Keratinocyte (primary cell): Measurements from ENCODE around the gene SRSF4. TPM values are rescaled to one million over a fixed set of nuclear protein-coding genes. Genes with fewer than 3 reads are reported as not detected.

ENCODE experiments used
- DNase-seq: peaks from one replicate; pipeline ENCODE4 v3.0.0-alpha.2; 2011; ENCODE audit warnings: low read depth, missing footprints, low spot score
- FAIRE-seq: peaks from 2 replicates; lab custom pipeline; 2011; peaks lifted over from hg19 to GRCh38; lab: Jason Lieb, UNC
- H2AFZ ChIP-seq: 2 replicates; pipeline ENCODE4 v1.6.0; 2012; ENCODE audit warnings: low read length, control low read depth, inconsistent platforms; ENCODE audit not compliant: control insufficient read depth
- H3K27ac ChIP-seq: 2 replicates; pipeline ENCODE4 v1.5.1; 2011; ENCODE audit warnings: low read length; ENCODE audit not compliant: control insufficient read depth, insufficient read depth
- H3K27me3 ChIP-seq: 3 replicates; pipeline ENCODE4 v1.6.0; 2011; ENCODE audit warnings: low read length; ENCODE audit not compliant: control insufficient read depth, insufficient read depth; ENCODE audit errors: extremely low read depth
- H3K36me3 ChIP-seq, 2 experiments: 2 replicates in 1 of 2; 3 replicates in 1 of 2; pipeline ENCODE4 v1.5.1; 2011; ENCODE audit warnings: low read length in 2 of 2, mild to moderate bottlenecking in 1 of 2; ENCODE audit not compliant: control insufficient read depth in 2 of 2, insufficient read depth in 2 of 2; ENCODE audit errors: extremely low read depth in 1 of 2
- H3K4me1 ChIP-seq: 3 replicates; pipeline ENCODE4 v1.5.1; 2011; ENCODE audit warnings: low read length; ENCODE audit not compliant: control insufficient read depth, insufficient read depth; ENCODE audit errors: extremely low read depth
- H3K4me2 ChIP-seq: 3 replicates; pipeline ENCODE4 v1.6.0; 2011; ENCODE audit warnings: low read depth, low read length; ENCODE audit not compliant: control insufficient read depth, insufficient read depth; ENCODE audit errors: extremely low read depth
- H3K4me3 ChIP-seq, 3 experiments: fragments of 200-600 bp in 1 of 3; sonication (generic) in 1 of 3; 2 replicates in 2 of 3; 3 replicates in 1 of 3; pipeline ENCODE4 v1.5.1; 2011 to 2016; ENCODE audit warnings: low read length in 3 of 3, mild to moderate bottlenecking in 3 of 3, control low read depth in 2 of 3, inconsistent platforms in 1 of 3, low read depth in 1 of 3, mixed read lengths in 1 of 3, mixed run types in 1 of 3, moderate library complexity in 1 of 3; ENCODE audit not compliant: control insufficient read depth in 2 of 3, insufficient read depth in 2 of 3; ENCODE audit errors: extremely low read depth in 1 of 3
- H3K79me2 ChIP-seq: 2 replicates; pipeline ENCODE4 v1.6.0; 2012; ENCODE audit warnings: low read length; ENCODE audit not compliant: control insufficient read depth, insufficient read depth
- H3K9ac ChIP-seq: 3 replicates; pipeline ENCODE4 v1.6.0; 2011; ENCODE audit warnings: low read length; ENCODE audit not compliant: control insufficient read depth, insufficient read depth; ENCODE audit errors: extremely low read depth
- H3K9me1 ChIP-seq: 3 replicates; pipeline ENCODE4 v1.6.0; 2011; ENCODE audit warnings: low read length; ENCODE audit not compliant: control insufficient read depth, insufficient read depth; ENCODE audit errors: extremely low read depth
- H3K9me3 ChIP-seq: 2 replicates; pipeline ENCODE4 v1.5.1; 2012; ENCODE audit warnings: low read depth, low read length; ENCODE audit not compliant: control insufficient read depth
- H4K20me1 ChIP-seq: 3 replicates; pipeline ENCODE4 v1.6.0; 2011; ENCODE audit warnings: low read length; ENCODE audit not compliant: control insufficient read depth, insufficient read depth; ENCODE audit errors: extremely low read depth
- CTCF ChIP-seq, 3 experiments: IDR thresholded peaks in 1 of 3; conservative IDR thresholded peaks in 1 of 3; optimal IDR thresholded peaks in 1 of 3; 2 replicates in 2 of 3; 3 replicates in 1 of 3; pipeline versions ENCODE3 to v1.5.1; 2011; ENCODE audit warnings: low read length in 3 of 3, mild to moderate bottlenecking in 3 of 3, moderate library complexity in 2 of 3, control low read depth in 1 of 3, inconsistent platforms in 1 of 3; ENCODE audit not compliant: insufficient read depth in 2 of 3; ENCODE audit errors: extremely low read depth in 1 of 3
- EZH2 ChIP-seq: IDR thresholded peaks from one replicate; pipeline ENCODE4 v1.6.1; 2012; ENCODE audit warnings: inconsistent platforms, mild to moderate bottlenecking, low read length, moderate library complexity
- dilution Hi-C: fragments of 300-500 bp; cut with MboI; formaldehyde crosslinking; loops from one replicate; pipeline ENCODE4 v1.7.0; 2020; ENCODE audit warnings: low sequenced_read_pairs; ENCODE audit not compliant: extremely low pct_ligation_motif_present
- polyA plus RNA-seq, 5 experiments: library from polyadenylated mRNA; depleted of rRNA in 3 of 5; stranded (reverse) in 3 of 5; stranded (forward) in 1 of 5; unstranded in 1 of 5; fragments of >200 nt; gene quantifications; 1 replicate in 1 of 5; 2 replicates in 3 of 5; 3 replicates in 1 of 5; pipeline versions ENCODE4 v1.2.1 to v1.2.3, GENCODE V29; 2011 to 2012; ENCODE audit warnings: missing spikeins in 2 of 5, low read depth in 1 of 5, low replicate concordance in 1 of 5

Gene SRSF4
- polyA plus RNA-seq, 1 donor (not counting 4 experiments of a cell fraction or from before 2014, with no cell fraction given) = 51.0 TPM

- no peak overlapping the region for H3K4me3 ChIP-seq
- H2AFZ ChIP-seq = no peak overlapping the region
- H3K9me1 ChIP-seq = no peaks in the 10 kb centered on the region
- H3K4me1 ChIP-seq = peaks cover 19% of the 10 kb centered on the region
- H3K36me3 ChIP-seq = no peaks in the 10 kb centered on the region
- FAIRE-seq = no peak
- no peaks in the 10 kb centered on the region for H4K20me1 ChIP-seq
- TF ChIP-seq EZH2 (no peak), CTCF (optimal IDR thresholded peaks at IDR 0.05 in 1 of 3, IDR thresholded peaks at IDR 0.05 in 1 of 3, conservative IDR thresholded peaks at IDR 0.05 in 1 of 3; ENCODE audit: extremely low read depth in 1 of 3, insufficient read depth in 2 of 3, low read length in 3 of 3) (no peak)
- no peaks in the 10 kb centered on the region for H3K27me3 ChIP-seq
- dilution Hi-C loops = no loop called here
- H3K9ac ChIP-seq = no peak overlapping the region
- no peak overlapping the region for H3K4me2 ChIP-seq
- H3K27ac ChIP-seq = no peak overlapping the region
- no peaks in the 10 kb centered on the region for H3K9me3 ChIP-seq
- no peaks in the 10 kb centered on the region for H3K79me2 ChIP-seq
- no peak for DNase-seq
These were observed 5.0 kb upstream of the SRSF4 start for GRCh38 chr1:29186707-29187106.

GRCh38 chr1:29186252-29186651 lies 4.6 kb upstream of the SRSF4 start:
- no peak for TF ChIP-seq CTCF (optimal IDR thresholded peaks at IDR 0.05 in 1 of 3, IDR thresholded peaks at IDR 0.05 in 1 of 3, conservative IDR thresholded peaks at IDR 0.05 in 1 of 3; ENCODE audit: extremely low read depth in 1 of 3, insufficient read depth in 2 of 3, low read length in 3 of 3)
- no peak for TF ChIP-seq EZH2
- Histone ChIP-seq H3K79me2 (peaks cover 3% of the 10 kb centered on the region), H3K4me2 (no peak overlapping the region), H3K9me1 (no peaks in the 10 kb centered on the region), H3K4me3 (no peak overlapping the region), H3K4me1 (peaks cover 16% of the 10 kb centered on the region), H3K36me3 (no peaks in the 10 kb centered on the region), H3K9ac (no peak overlapping the region), H4K20me1 (no peaks in the 10 kb centered on the region), H3K27ac (no peak overlapping the region), H2AFZ (no peak overlapping the region), H3K27me3 (no peaks in the 10 kb centered on the region), H3K9me3 (no peaks in the 10 kb centered on the region)
- dilution Hi-C loops = no loop called here
- DNase-seq (no peak), FAIRE-seq (no peak)
